OCI-M1 (cell line): ENCODE data around the gene IKZF4.
"Not testable (repeated sequence)": the region's sequence is repeated elsewhere in the genome, so short reads cannot be mapped to it uniquely, and the experiment has no call there.

Source experiments
- DNase-seq: peaks from one replicate; lab custom pipeline; 2025; lab: John Stamatoyannopoulos, UW

IKZF4 gene

DNA sequence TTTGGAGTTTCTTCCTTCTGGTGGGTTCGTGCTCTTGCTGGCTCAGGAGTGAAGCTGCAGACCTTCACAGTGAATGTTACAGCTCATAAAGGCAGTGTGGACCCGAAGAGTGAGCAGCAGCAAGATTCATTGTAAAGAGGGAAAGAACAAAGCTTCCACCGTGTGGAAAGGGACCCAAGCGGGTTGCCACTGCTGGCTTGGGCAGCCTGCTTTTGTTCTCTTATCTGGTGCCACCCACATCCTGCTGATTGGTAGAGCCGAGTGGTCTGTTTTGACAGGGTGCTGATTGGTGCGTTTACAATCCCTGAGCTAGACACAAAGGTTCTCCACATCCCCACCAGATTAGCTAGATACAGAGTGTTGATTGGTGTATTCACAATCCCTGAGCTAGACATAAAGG lies 21.3 kb upstream of the IKZF4 start:
- DNase-seq: not testable (repeated sequence)

DNA sequence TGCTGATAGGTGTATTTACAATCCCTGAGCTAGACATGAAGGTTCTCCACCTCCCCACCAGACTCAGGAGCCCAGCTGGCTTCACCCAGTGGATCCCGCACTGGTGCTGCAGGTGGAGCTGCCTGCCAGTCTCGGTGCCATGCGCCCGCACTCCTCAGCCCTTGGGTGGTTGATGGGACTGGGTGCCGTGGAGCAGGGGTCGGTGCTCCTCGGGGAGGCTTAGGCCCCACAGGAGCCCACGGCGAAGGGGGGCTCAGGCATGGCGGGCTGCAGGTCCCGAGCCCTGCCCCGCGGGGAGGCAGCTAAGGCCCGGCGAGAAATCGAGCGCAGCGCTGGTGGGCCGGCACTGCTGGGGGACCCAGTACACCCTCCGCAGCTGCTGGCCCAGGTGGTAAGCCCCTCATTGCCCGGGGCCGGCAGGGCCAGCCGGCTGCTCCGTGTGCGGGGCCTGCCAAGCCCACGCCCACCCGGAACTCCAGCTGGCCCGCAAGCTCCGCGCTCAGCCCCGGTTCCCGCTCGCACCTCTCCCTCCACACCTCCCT lies 20.8 kb upstream of the IKZF4 start:
- DNase-seq: not testable (repeated sequence)

- no peak for DNase-seq
Observed at GRCh38 chr12:56001487-56002100, 19.2 kb upstream of the IKZF4 start.

DNA sequence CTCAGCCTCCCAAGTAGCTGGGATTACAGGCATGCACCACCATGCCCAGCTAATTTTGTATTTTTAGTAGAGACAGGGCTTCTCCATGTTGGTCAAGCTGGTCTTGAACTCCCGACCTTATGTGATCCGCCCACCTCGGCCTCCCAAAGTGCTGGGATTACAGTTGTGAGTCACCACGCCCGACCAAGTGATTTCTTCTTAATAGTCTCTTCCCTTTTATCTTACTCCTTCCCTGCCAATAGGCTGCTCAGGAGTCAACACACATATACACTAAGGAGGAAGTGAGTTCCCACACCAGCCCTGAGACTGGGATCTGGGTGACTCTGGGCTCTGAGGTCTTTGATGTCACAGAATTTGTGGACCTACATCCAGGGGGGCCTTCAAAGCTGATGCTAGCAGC lies 17.5 kb upstream of the IKZF4 start:
- DNase-seq: not testable (repeated sequence)

DNA sequence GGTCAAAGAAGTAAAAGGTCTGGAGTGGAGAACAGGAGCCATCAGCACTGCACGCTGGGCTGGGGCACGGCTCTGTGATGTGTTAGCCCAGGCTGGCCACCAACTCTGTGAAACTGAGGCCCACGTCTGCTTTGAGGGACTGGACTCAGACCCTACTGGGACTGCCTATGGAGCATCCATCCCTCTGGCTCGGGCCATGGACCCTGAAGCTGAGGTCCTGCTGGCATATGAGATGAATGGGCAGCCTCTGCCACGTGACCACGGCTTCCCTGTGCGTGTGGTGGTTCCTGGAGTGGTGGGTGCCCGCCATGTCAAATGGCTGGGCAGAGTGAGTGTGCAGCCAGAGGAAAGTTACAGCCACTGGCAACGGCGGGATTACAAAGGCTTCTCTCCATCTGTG lies 16.6 kb upstream of the IKZF4 start:
- no peak for DNase-seq

- DNase-seq: peak; percentile 42
Observed at GRCh38 chr12:56007564-56008559, 13.0 kb upstream of the IKZF4 start.

GRCh38 chr12:56010111-56010570 lies 10.7 kb upstream of the IKZF4 start:
- DNase-seq: peak; percentile 78

DNA sequence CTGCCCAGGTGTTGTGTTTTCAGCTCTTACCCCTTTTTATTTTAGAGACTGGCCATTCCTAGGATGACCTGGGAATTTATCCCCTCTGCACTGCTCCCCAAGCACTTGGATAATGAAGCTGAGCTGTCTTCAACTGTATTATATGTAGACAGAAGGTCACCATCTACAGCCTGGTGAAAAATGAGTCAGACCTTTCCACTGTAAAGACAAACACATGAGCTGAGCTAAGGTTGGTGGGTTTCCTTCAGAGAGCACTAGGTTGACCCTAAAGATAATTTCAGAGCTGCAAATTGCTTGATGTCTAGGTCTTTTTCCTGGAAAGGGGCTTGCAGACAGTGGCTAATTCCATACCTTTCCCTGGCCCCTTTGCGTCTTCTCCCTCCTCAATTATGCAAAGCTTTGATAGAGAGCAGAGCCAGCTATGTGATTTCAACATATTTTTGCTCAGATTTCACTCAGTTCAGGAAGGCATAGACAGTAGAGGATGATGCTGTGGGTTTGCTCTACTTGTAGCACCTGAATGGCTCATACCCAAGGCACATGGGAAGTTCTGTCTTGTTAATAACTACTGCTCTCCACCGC lies 9.2 kb upstream of the IKZF4 start:
- DNase-seq: no peak

DNA sequence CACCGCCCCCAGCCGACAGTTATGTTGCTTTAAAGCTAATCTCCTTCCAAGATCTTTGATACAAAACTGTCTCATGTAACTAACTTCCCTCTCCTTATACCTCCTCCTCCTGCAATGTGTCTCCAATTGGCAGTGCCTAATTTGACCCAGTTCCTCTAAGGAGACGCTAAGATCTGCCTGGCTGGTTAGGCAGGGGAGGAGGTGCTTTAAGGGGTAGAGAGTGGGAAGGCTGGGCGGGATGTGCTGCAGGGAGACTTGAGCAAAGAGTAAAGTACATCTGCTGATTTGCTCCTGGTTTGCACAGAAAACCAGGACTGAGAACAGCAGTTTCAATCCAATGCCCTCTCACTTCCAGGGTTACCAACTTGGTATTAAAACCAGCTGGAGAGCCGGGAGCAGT lies 7.4 kb upstream of the IKZF4 start:
- DNase-seq: no peak

- no peak for DNase-seq
Observed at GRCh38 chr12:56014205-56014604, 6.6 kb upstream of the IKZF4 start.

DNA sequence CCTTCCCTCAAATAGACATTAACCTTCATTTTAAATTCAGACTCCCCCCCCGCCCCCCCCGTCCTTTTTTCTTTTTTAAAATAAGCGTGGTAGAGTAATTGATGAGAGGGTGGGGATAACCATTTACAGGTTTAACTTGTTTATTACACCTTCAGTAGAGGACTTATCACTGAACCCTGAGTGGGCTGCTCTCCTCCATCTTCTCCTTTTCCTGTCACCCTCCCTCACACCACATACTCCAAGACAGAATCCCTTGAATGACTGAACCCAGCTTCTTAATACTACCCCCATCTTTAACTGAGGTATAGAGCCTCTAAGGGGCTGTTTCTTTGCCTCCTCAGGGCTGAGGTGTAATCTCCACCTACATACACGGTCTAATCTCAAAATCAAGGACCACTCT lies 3.7 kb upstream of the IKZF4 start:
- DNase-seq: no peak

DNA sequence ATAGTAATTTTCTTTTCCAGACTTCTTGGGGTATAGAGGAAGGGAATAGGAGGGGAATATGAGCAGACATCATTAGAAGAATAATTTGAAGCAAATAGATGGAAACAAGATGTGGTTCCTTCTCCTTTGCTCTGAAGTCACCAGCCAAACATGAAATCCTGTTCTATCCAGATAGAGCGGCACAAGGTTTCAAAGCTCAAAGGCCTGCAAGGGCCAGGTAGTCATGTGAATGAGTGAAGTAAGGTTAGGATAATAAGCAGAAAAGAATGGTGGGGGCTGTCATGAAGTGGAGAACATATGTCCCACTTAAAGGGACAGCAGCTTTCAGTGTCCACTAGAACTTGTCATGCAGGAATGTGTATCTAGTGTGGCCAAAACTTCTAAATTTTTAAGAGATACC lies 2.5 kb upstream of the IKZF4 start:
- no peak for DNase-seq

DNA sequence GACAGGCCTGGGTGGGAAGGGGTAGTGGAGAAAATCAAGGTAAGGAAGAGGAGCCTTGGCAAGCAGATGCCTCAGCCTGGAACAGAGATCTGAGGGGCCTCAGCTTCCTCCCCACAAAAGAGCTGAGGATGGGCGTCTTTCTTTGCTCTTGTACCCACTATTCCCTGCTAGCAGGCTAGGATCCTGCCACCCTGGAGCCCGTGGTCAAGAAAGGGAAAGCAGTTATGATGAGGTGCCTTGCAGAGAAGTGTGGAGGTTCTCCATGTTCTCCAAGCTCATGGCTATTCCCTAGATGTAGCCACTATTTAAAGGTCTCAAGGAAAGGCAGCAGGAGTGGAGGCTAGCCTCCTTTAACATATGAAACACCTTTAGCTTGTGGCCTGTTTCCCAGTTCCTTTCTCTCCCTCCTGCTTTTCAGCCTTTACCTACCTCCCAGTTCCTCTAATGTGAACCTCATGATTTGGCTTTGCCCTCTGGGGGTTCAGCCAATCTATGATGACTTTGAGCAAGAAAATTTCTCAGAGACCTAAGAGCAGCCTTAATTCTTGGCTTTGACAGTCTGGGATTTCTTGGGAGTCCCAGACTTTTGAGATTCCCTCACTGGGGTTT lies 1.1 kb downstream of the IKZF4 start:
- no peak for DNase-seq

- no peak for DNase-seq
Observed at GRCh38 chr12:56028511-56029165, 7.8 kb downstream of the IKZF4 start.

DNA sequence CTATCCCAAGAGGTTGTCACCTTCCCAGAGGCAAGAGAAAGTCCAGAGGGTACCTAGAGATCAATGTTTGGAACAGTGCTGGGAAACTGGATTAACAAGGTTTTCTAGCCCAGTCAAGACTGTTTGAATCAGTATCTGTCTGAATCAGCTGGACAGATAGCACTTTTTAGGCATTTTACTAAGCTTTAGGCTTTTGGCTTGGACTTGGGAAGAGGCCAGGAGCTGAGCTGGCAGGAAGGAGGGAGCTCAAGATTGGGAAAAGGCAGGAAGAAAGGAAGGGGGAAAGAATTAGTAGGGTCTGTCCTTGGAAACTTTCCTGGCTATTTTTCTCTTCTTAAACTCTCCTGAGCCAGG lies 8.3 kb downstream of the IKZF4 start:
- DNase-seq: no peak

- DNase-seq: peak; percentile 67
Observed at GRCh38 chr12:56029666-56030293, 8.9 kb downstream of the IKZF4 start.

DNA sequence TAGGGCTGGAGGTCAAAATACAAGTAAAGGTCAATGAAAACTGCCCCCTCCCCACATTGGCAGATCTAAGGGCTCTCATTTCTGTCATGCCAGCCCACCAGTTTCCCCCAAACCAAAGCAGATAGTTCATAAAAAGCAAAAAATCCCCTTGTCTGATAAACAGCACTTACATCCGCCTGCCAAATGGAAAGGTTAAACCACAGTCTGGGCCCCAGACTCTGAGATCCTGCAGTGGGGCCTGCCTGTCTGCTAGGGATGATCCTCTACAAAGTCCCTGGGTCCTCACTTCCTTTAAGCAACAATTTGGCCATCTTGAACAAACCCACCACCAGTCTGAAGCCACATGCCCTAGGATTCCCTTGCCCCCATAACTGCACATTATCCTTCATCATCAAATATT lies 11.1 kb downstream of the IKZF4 start:
- no peak for DNase-seq

DNA sequence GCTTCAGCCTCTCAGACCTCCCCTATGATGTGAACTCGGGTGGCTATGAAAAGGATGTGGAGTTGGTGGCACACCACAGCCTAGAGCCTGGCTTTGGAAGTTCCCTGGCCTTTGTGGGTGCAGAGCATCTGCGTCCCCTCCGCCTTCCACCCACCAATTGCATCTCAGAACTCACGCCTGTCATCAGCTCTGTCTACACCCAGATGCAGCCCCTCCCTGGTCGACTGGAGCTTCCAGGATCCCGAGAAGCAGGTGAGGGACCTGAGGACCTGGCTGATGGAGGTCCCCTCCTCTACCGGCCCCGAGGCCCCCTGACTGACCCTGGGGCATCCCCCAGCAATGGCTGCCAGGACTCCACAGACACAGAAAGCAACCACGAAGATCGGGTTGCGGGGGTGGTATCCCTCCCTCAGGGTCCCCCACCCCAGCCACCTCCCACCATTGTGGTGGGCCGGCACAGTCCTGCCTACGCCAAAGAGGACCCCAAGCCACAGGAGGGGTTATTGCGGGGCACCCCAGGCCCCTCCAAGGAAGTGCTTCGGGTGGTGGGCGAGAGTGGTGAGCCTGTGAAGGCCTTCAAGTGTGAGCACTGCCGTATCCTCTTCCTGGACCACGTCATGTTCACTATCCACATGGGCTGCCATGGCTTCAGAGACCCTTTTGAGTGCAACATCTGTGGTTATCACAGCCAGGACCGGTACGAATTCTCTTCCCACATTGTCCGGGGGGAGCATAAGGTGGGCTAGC lies 13.9 kb downstream of the IKZF4 start:
- no peak for DNase-seq

- no peak for DNase-seq
Observed at GRCh38 chr12:56037161-56037560, 16.3 kb downstream of the IKZF4 start.

DNA sequence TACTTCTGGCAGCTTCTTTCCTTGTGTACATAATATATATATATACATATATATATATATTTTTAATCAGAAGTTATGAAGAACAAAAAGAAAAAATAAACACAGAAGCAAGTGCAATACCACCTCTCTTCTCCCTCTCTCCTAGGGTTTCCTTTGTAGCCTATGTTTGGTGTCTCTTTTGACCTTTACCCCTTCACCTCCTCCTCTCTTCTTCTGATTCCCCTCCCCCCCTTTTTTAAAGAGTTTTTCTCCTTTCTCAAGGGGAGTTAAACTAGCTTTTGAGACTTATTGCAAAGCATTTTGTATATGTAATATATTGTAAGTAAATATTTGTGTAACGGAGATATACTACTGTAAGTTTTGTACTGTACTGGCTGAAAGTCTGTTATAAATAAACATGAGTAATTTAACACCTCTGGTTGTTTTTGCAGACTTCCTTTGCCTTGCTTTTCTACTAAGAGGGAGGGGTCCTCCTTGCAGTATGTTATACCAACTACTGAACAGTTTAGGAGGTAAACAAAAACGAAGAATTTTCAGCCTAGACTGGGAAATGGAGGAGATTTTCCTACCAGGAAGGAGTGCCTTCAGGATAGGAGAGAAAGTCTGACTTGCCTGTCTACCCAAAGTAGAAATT lies 17.3 kb downstream of the IKZF4 start:
- no peak for DNase-seq
